Stimulated activated CD8-positive, alpha-beta memory T cell treated with anti-CD3 and anti-CD28 coated beads, Interleukin-7, amount 100 ng/mL, for 4 hours (primary cell): ENCODE data around the gene DEPDC7.

Source experiments
- DNase-seq, 2 donors: peaks; one replicate each; pipeline ENCODE4 v3.0.0-alpha.2; 2020; ENCODE audit warnings: low read depth in 2 of 2

The DEPDC7 gene

DNA sequence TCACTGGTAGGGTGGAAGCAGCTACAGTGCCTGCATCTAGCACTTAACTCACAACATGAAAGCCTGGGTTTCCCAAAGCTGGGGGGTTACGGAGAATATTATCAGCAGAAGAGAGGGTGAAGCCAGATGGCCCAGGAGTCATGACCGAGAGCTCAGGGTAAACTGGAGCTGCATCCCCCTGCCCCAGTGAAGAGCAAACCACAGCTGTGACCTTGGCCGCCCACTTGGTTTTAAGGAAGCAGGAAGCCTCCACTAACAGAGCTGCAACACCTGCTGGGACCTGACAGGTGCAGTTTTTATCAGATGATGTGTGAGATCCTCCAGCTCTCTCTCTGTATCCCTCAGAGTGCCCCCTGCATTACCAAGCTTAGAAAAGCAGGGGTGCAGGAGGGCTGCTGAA is 44.6 kb downstream of the DEPDC7 start:
- DNase-seq, result no peak

DNA sequence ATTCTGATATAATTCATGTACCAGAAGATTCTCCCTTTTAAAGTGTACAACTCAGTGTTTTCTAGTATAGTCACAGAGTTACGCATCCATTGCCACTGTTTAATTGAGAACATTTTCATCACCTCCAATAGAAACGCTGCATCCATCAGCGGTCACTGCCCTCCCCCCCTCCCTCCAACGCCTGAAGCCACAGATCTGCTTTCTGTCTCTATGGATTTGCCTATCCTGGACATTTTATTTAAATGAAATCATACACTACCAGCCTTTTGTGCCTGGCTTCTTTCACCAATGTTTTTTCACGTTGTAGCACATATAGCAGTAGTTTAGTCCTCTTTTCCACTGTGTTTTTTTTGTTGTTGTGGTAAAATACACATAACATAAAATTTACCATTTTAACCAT is 46.5 kb downstream of the DEPDC7 start:
- DNase-seq, result no peak

DNA sequence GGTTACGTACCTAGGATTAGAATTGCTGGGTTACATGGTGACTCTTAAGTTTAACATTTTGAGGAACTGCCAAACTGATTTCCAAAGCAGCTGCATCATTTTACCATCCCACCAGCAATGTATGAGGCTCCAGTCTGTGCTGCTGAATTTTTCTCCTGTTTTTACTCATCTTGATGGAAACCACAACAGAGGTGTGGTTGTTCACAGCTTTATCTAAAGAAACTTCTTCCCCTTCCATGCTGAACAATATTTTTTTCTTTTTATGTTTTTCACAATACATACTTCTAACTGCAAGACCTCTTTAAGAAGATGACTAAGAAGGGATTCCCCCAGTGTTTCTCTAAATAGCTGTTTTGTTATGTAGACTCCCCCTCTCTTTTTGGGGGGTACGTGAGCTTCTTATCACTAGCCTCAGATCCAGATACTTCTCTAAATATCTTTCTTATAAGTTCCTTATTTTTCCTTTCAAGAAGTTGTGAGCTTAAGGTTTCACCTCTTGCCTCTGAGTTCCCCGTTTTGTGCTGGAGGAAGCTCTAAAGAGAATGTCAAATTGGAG is 47.7 kb downstream of the DEPDC7 start:
- DNase-seq, result no peak

DNA sequence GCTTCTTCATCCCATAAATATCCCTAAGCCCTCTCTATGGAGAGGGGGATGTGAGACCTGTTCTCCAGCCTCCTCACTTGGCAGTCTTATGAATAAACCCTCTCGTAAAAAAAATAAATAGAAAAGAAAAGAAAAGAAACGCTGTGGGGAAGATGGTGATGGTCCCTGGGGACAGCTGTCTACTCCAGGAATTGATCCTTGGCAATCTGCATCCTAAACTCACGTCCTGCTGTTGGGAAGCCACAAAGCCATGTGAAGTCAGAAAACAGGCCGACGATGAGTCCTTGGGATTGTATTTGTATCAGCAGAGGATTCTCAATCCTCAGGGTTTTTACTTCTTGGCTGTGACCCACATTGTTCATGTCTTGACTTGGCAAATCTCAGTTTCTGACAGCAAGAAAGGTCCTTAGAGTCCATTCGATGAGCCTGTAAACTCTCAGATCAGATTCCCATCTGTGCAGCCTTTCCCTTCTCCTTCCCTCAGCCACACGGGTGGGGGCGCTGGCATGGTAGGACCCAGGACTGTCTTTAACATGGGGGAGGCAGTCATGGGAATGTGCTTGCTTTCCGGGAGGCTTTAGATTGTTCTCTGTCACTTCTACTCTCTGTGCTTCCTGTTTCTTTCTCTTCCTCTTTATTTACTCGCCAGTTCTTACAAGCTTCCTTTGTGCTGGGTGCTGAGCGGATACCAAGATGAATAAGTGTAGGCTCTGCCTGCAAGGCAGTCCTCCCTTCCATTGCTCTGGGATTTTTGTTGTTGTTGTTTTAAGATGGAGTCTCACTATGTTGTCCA is 48.6 kb downstream of the DEPDC7 start:
- DNase-seq, result no peak

DNA sequence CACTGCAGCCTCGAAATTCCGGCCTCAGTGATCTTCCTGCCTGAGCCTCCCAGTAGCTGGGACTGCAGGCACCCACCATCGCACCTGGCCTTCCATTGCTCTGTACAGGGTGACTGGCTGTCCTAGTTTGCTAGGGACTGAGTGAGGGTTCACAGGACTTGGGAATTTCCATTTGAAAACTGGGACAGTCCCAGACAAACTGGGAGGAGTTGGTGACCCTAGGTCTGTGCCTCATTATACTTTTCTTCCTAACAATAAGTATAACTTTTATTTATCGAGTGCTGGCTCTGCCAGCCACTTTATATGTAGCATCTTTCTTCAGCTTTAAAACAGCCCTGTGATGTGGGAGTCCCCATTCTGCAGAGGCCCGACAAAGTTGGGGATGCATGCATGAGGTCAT is 49.2 kb downstream of the DEPDC7 start:
- DNase-seq, result no peak

DNA sequence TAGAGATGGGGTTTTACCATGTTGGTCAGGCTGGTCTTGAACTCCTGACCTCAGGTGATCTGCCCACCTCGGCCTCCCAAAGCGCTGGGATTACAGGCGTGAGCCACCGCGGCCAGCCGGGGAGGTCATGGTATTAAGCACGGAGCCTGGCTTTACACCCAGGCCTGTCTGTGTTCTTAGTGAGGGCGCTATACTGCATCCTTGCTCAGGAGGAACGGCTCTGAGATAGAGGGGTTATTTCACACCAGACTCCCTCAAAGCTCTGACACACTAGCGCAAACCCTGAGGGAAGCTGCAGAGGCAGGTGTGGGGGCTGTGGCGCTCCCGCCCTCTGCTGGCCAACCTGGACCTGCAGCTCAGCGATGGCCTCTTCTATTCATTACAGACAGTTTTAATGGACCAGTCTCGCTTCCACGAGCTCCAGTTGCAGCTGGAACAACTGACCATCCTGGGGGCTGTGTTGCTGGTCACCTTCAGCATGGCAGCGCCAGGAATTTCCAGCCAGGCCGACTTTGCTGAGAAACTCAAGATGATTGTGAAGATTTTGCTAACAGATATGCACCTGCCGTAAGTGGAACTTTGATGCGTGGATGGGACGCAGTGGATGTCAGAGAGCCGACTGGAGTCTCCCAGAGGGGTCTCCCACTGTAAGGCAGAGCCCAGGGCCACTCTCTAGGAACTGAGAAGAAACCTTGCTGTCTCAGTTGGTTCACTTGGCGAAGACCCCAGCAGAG is 49.9 kb downstream of the DEPDC7 start:
- DNase-seq, result peak; percentile 43 to 57

DNA sequence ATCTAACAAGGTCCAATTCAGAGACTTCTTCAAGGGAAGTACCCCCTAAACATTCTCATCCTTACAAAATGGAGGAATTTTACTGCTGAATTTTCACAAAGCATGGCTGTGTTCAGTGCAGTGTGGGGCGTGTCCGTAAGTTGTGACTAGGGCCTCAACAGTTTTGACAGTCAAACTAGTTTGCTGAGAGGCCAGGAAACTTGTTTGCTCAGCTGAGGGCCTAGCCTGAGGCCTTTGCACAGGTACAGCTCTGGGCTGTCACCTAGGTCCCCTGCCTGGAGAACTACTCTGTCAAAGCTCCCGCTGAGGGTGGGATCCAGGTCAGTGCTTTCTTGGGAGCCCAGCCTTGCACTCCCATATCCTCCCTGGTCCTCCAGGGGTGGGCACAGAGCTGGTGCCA is 51.6 kb downstream of the DEPDC7 start:
- no peak for DNase-seq

DNA sequence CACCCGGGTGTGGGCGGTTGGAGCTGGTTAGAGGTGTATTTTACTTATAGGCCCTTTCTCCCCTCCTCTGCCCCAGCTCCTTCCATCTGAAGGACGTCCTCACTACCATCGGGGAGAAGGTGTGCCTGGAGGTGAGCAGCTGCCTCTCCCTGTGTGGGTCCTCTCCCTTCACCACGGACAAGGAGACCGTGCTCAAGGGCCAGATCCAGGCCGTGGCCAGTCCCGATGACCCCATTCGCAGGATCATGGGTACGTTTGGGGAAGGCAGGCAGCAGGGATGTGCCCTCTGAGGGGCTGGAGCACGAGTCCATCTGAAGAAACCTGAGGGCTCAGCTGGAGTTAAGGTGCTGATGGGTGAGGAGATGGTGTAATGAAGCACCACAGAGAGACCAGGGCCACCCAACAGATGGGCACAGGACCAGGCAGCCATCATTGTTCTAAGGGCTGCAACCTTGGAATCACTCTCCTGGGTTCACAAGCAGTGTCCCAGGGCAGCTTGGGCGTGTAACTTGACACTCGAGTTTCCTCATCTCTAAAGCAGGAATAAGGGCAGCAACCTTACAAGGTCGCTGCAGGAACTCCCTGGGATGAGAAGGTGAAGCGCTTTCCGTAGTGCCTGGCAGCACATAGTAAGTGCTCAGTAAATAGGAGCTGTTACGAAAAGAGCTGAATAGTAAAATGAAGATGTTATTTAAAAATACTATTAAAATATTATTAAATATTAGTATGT is 53.1 kb downstream of the DEPDC7 start:
- no peak for DNase-seq

DNA sequence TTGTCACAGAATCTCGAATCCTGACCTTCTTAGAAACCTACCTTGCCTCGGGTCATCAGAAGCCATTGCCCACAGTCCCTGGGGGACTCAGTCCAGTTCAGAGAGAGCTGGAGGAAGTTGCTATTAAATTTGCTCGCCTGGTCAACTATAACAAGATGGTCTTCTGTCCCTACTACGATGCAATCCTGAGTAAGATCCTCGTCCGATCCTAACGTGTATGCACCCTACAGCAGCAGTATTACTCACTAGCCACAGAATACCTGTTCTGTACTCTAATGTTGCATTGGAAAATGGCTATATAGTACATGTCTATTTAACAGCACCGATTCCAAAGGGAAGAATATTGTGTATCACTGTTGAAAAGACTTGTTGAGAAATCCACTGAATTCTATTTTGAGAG is 56.8 kb downstream of the DEPDC7 start:
- no peak for DNase-seq
